ENCODE measurements around the gene SLC9A1. TPM values are rescaled to one million over a fixed set of nuclear protein-coding genes. Genes with fewer than 3 reads are reported as not detected.
A peak's percentile ranks its signal among the peaks of the same experiment; 100 is the strongest.

The SLC9A1 gene
- polyA plus RNA-seq, 1 of the 3 experiments (the other 2 are of a cell fraction) = 11.4 TPM

DNA sequence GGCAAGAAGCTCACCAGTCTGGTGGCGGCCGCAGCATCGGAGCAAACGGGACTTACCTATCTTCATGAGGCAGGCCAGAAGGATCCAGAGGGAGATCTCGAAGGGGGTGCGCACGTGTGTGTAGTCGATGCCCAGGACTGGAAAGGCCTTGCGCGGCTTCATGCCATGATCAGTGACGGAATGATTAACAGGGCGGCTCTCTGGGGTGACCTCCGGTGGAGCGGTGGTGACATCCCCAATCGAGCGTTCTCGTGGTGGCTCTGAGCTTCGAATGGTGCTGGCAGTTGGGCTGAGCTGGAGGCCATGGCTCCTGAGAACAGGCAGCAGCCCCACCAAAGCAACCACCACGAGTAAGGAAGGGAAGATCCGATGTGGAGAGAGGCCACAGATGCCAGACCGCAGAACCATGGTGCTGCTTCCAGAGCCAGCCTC lies 982 bp downstream of the SLC9A1 start (continued):
- TF ChIP-seq, protein P1, sequence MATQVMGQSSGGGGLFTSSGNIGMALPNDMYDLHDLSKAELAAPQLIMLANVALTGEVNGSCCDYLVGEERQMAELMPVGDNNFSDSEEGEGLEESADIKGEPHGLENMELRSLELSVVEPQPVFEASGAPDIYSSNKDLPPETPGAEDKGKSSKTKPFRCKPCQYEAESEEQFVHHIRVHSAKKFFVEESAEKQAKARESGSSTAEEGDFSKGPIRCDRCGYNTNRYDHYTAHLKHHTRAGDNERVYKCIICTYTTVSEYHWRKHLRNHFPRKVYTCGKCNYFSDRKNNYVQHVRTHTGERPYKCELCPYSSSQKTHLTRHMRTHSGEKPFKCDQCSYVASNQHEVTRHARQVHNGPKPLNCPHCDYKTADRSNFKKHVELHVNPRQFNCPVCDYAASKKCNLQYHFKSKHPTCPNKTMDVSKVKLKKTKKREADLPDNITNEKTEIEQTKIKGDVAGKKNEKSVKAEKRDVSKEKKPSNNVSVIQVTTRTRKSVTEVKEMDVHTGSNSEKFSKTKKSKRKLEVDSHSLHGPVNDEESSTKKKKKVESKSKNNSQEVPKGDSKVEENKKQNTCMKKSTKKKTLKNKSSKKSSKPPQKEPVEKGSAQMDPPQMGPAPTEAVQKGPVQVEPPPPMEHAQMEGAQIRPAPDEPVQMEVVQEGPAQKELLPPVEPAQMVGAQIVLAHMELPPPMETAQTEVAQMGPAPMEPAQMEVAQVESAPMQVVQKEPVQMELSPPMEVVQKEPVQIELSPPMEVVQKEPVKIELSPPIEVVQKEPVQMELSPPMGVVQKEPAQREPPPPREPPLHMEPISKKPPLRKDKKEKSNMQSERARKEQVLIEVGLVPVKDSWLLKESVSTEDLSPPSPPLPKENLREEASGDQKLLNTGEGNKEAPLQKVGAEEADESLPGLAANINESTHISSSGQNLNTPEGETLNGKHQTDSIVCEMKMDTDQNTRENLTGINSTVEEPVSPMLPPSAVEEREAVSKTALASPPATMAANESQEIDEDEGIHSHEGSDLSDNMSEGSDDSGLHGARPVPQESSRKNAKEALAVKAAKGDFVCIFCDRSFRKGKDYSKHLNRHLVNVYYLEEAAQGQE (IDR thresholded peaks at IDR 0.05; ENCODE audit: low read depth, low read length) = no peak
- TF ChIP-seq EP300 (IDR thresholded peaks at IDR 0.05; ENCODE audit: borderline replicate concordance in 1 of 2, low read depth in 1 of 2, low read length in 1 of 2) (no peak), MEF2A (IDR thresholded peaks at IDR 0.05; ENCODE audit: borderline replicate concordance, low read depth) (no peak), YY1 (IDR thresholded peaks at IDR 0.05; ENCODE audit: low read depth) (no peak)

DNA sequence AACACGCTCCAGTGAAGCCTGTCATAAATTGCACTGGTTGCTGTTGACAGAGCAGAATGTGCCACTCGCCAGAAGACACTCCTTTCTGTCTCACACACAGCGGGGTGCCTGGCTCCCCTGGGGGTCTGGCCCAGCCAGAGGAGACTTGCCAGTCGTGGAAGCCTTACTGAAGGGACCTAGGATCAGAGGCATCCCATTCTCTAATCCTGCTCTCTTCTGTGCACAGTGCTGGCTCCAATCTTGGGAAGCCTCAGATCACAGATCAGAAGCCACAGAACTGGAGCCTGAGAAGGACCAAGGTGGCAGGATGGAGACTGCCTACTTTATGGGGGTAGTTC lies 1.4 kb downstream of the SLC9A1 start:
- H3K9me2 ChIP-seq = no peaks in the 10 kb centered on the region
- no peaks in the 10 kb centered on the region for H4K20me1 ChIP-seq (ENCODE audit: insufficient read depth)
- peak overlapping the region; percentile 10; the same call in 1 of the 2 replicates for H3K9ac ChIP-seq
- no peaks in the 10 kb centered on the region for H3K9me3 ChIP-seq
- ChIA-PET POLR2A (interaction anchor here (1.7 to 1.9 kb wide), 4 partner anchors 12 to 147 kb away, joined by 4 to 9 read pairs (median 6); no protein-coding TSS in a partner anchor), CTCF (interaction anchor here (1.4 to 2.0 kb wide), 4 partner anchors 35 to 109 kb away, joined by 4 to 14 read pairs (median 8); no protein-coding TSS in a partner anchor)
- H3K36me3 ChIP-seq (replicated peaks in 1 of 2; ENCODE audit: control insufficient read depth in 1 of 2, insufficient read depth in 2 of 2, low read length in 1 of 2) = no peaks in the 10 kb centered on the region
- H3K27me3 ChIP-seq (ENCODE audit: insufficient read depth) = no peaks in the 10 kb centered on the region
- no peak for TF ChIP-seq NFIC (IDR thresholded peaks at IDR 0.05; ENCODE audit: borderline replicate concordance)
- TF ChIP-seq TAF1 (IDR thresholded peaks at IDR 0.05; ENCODE audit: borderline replicate concordance, low read depth, low read length) = no peak
- TF ChIP-seq, protein P2, sequence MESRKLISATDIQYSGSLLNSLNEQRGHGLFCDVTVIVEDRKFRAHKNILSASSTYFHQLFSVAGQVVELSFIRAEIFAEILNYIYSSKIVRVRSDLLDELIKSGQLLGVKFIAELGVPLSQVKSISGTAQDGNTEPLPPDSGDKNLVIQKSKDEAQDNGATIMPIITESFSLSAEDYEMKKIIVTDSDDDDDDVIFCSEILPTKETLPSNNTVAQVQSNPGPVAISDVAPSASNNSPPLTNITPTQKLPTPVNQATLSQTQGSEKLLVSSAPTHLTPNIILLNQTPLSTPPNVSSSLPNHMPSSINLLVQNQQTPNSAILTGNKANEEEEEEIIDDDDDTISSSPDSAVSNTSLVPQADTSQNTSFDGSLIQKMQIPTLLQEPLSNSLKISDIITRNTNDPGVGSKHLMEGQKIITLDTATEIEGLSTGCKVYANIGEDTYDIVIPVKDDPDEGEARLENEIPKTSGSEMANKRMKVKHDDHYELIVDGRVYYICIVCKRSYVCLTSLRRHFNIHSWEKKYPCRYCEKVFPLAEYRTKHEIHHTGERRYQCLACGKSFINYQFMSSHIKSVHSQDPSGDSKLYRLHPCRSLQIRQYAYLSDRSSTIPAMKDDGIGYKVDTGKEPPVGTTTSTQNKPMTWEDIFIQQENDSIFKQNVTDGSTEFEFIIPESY (IDR thresholded peaks at IDR 0.05; ENCODE audit: borderline replicate concordance, low read depth) = no peak
- TF ChIP-seq, protein P3, sequence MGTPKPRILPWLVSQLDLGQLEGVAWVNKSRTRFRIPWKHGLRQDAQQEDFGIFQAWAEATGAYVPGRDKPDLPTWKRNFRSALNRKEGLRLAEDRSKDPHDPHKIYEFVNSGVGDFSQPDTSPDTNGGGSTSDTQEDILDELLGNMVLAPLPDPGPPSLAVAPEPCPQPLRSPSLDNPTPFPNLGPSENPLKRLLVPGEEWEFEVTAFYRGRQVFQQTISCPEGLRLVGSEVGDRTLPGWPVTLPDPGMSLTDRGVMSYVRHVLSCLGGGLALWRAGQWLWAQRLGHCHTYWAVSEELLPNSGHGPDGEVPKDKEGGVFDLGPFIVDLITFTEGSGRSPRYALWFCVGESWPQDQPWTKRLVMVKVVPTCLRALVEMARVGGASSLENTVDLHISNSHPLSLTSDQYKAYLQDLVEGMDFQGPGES (IDR thresholded peaks at IDR 0.05; ENCODE audit: low read depth, low read length) = no peak
- TF ChIP-seq, protein P4, sequence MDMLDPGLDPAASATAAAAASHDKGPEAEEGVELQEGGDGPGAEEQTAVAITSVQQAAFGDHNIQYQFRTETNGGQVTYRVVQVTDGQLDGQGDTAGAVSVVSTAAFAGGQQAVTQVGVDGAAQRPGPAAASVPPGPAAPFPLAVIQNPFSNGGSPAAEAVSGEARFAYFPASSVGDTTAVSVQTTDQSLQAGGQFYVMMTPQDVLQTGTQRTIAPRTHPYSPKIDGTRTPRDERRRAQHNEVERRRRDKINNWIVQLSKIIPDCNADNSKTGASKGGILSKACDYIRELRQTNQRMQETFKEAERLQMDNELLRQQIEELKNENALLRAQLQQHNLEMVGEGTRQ (IDR thresholded peaks at IDR 0.05; ENCODE audit: borderline replicate concordance, low read depth, low read length) = no peak
- no peak for TF ChIP-seq YY1 (IDR thresholded peaks at IDR 0.05; ENCODE audit: low read depth)
- no peak for TF ChIP-seq RFX5 (IDR thresholded peaks at IDR 0.05; ENCODE audit: low read length)
- TF ChIP-seq, protein P1 (IDR thresholded peaks at IDR 0.05; ENCODE audit: low read depth, low read length) = no peak
- peak overlapping the region; percentile 69 to 72; a peak in 3 of 4 replicates for H3K4me3 ChIP-seq (ENCODE audit: low read depth in 2 of 2, low read length in 1 of 2)
- H2AFZ ChIP-seq (ENCODE audit: low read depth) = no peak overlapping the region
- peaks cover 50% of the 10 kb centered on the region for H3K79me2 ChIP-seq (ENCODE audit: insufficient read depth)
- H3K27ac ChIP-seq (ENCODE audit: low read depth in 2 of 2, low read length in 1 of 2) = peak overlapping the region in 1 of 2 experiments; percentile 12; a peak in 1 of 4 replicates
- H3K4me2 ChIP-seq = peak overlapping the region; percentile 95
- H3F3A ChIP-seq (replicated peaks; ENCODE audit: insufficient read depth) = no peaks in the 10 kb centered on the region
- no peak for DNase-seq
- 67% methylated on average over 4 of the region's 4 CpGs for WGBS (ENCODE audit: low lambda C conversion rate)
- peaks cover 17 to 57% of the 10 kb centered on the region in 2 experiments; a peak in 3 of 4 replicates for H3K4me1 ChIP-seq (ENCODE audit: control insufficient read depth in 1 of 2, insufficient read depth in 2 of 2, low read depth in 1 of 2, low read length in 1 of 2)
